CD4-positive, alpha-beta T cell treated with Interferon gamma for 1 hour (primary cell): Measurements from ENCODE around the gene ACSS1.

Source experiments
- DNase-seq: peaks from one replicate; pipeline ENCODE4 v3.0.0-alpha.2; 2020

ACSS1 gene

GRCh38 chr20:25046181-25046641 lies 11.7 kb downstream of the ACSS1 start:
- no peak for DNase-seq

- DNase-seq, result no peak
Observed at GRCh38 chr20:25045343-25045712, 12.6 kb downstream of the ACSS1 start.

DNA sequence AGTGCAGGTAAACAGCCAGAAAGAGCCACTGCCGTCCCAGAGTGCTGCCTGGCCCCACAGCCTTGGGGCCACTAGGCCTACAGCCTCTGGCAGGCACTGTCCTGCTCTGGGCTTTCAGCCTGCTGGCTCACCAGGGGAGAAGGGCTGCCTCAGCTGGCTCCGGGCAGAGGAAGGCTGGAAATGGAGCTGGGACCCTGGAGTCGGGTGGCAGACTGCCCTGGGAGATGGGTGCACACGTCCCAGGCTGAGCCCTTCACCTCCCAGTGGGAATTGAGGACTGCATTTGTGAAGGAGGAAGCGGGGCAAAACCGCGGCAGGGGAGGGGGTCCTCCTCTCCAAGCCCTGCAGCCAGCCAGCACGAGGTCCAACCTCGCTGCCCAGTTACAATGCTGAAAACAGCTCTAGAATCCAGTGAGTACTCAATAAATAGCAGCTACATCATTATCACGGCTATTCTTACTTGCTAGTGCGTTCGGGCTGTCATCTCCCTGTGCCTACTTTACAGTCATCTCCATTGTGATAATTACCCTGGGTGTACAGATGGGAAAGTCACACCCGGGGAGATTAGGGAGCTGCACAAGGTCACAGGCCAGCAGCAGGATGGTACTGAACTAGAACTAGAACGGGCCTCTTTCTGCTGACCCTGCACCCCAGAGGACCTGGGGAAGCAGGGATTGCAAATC lies 13.1 kb downstream of the ACSS1 start:
- no peak for DNase-seq

- no peak for DNase-seq
Observed at GRCh38 chr20:25044261-25044560, 13.7 kb downstream of the ACSS1 start.

DNA sequence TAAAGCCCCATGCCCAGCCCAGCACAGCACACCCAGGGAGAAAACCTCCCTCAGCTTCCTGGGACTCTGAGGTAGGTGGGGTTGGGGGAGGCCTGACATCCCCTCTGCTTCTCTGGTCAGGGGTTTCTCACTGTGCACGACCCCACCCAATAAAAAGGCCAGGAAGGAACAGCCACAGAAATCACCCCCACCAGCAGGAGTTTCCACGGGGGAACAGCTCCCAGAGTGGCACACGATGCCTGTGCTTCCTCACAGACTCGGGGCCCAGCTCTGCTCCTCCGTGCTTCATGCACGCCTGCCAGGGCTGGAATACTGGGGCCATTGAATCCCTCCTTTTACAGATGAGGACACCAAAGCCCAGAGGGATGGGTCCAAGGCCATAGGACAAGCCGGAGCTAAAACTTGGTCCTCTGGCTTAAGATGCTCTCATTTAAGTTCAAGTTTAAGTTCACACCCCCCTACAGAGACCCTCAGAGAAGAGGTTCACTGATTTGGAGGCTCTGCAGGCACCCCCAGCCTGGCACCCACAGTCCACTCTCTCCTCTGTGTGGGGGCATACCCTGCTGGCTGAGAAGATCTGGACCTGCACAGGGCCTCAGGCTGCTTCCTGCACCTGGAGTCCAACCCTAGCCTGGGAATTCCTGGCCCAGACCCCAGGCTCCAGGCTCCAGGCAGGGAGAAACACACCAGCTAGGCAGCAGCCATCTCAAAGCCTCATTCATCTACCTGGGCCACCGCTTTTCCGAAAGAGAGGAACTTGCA lies 14.3 kb downstream of the ACSS1 start:
- no peak for DNase-seq

GRCh38 chr20:25042531-25043498 lies 15.1 kb downstream of the ACSS1 start:
- peak; percentile 70 for DNase-seq

GRCh38 chr20:25041813-25042530 lies 16.0 kb downstream of the ACSS1 start:
- no peak for DNase-seq

DNA sequence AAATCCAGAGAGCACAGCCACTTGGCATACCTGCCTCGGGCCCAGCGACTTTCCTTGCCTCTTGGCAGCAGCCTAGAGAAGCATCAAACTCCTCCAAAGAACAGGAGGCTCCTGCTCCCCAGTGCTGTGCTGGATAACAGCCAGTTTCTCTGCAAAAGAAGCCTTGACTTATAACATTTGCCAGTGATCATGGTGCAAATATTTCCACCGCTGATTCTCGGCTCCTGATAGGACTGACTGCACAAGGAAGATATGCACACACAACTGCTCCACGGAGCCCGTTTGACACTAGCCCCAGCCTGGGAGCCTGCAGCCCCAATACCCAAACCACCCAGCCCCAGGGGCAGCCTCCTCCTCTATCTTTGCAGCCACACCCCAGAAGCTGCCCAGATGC lies 17.5 kb downstream of the ACSS1 start:
- DNase-seq, result no peak

- no peak for DNase-seq
Observed at GRCh38 chr20:25039697-25040437, 18.1 kb downstream of the ACSS1 start.

GRCh38 chr20:25038591-25039015 lies 19.3 kb downstream of the ACSS1 start:
- no peak for DNase-seq

- no peak for DNase-seq
Observed at GRCh38 chr20:25038103-25038410, 19.9 kb downstream of the ACSS1 start.

GRCh38 chr20:25037288-25038102 lies 20.4 kb downstream of the ACSS1 start:
- no peak for DNase-seq

GRCh38 chr20:25036331-25036936 lies 21.5 kb downstream of the ACSS1 start:
- DNase-seq, result no peak

DNA sequence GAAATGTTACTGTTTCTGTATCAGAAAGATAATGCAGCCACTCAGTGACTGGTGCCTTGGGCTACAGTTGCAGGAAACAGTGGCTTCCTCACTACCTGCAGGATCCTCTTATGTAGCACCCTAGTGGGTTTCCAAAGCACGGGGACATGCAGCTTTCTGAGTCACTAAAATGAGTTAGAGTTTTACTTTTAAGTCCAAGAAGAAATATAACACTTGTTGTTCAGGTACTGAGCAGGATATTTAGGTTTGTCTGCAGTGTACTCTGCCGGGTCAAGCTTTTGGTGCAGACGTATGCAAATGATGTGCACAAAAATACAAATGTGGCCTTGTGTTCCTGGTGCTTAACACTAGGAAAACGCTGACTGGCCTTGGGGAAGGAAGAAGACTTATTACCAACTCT lies 22.0 kb downstream of the ACSS1 start:
- no peak for DNase-seq

DNA sequence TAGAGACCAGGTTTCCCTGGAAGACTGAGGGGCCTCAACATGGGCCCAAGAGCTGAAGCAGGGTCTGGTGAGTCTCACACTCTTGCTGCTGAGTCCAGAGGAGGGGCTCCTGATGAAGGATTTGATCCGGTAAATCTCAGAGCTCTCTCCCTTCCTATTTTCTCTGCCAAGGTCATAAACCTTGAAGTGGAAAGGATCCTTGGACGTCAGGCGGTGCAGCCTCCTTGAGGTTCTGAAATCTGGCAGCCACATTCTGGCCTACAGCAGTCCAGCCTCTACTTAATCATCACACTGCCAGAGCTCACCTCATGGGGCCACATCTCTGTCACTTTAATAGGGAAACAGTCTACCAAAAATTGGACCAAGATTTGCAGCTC lies 24.0 kb downstream of the ACSS1 start:
- no peak for DNase-seq

DNA sequence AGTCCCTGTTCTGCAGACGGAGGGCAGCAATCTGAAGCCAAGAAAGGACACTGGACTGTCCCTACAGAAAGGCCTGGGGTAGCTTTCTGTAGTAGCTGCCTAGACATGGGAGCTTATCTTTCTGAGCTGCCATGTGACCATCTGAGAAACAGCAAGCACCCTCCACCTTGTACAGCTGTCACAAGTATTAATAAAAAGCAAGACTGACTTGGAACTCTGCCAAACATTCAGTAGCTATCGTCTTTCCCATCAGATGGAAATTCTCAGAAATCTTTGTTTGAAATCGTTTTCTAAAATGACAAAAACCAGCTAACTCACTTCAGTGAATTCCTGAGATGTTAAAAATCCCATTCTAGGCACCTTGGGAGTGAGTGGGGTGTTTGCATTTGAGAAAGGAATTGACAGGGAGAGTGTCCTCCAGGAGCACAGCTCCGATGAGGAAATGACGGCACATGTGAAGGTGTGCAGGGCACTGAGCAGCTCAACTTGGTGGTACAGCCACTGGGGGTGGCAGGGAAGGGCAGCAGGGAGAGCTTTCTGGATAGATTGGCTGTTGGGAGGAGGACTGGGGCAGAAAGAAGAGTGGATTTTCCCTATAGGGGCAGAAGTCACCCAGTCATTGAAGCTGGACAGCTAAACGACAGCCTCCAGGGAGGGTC lies 24.5 kb downstream of the ACSS1 start:
- no peak for DNase-seq

DNA sequence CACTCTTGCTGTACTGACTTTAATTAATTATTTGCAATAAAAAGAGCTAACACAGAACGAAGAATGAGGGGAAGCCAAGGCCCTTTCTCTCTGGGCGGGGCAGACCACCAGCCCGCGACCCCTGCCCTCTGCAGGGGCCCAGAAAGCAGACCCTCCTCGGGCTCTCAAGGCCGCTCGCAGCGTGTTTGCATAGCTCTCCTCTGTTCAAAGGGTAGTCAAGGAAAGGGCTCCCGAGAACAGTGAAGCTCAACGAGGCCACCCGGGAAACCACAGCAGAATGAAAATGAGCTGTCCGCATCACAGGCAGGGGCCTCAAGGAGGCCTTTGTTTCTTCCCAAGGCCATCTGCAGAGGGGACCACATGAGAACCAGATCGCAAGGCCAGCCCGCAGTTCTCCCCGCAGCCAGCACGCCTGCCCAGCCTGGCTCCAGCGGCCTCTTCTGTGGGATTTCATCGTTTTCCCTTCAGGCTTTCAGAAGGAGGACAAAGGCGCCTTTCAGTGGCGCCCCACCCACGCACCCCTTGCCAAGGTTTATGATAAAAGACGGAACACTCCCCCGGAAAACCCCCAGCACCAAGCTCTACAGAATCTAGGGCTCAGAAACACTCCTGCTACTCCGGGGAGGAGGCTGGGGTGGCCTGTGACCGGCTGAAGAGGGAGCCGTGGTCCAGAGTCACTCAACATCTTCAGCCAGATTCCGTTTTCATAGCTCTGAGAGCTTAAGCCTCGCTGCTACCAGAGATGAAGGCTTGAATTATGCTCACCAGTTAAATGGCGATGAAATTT lies 25.3 kb downstream of the ACSS1 start:
- DNase-seq, result no peak

DNA sequence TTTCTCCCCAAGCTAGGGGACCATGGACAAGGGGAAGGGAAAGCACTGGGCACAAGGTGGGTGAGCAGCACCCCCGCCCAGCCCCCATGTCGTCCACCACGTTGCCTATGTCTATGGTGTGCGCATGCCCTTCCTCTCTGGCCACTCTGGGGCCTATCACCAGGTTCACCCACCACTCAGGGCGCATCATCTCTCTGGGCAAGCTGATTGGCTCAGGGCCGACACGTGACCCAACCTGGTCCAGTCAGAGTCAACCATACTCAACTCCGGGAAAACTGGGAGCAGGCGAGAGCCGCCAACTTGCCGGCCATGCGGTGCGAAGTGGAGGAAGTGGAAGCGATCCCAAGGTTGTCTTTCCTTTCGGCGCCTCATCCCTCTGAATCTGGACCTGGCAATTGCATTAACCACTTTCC lies 25.9 kb downstream of the ACSS1 start:
- DNase-seq, result no peak

- DNase-seq, result no peak
Observed at GRCh38 chr20:25031241-25031640, 26.7 kb downstream of the ACSS1 start.
